ENCODE measurements around the gene LRRC41.
"Not testable (repeated sequence)": the region's sequence is repeated elsewhere in the genome, so short reads cannot be mapped to it uniquely, and the experiment has no call there.

Gene LRRC41

GRCh38 chr1:46285730-46286477, 17.5 kb downstream of the LRRC41 start:
- DNase-seq (ENCODE audit: low read depth) = no peak

- no peak for DNase-seq (ENCODE audit: low read depth)
Observed at GRCh38 chr1:46284597-46285564, 18.5 kb downstream of the LRRC41 start.

GRCh38 chr1:46284058-46284457, 19.4 kb downstream of the LRRC41 start:
- no peak for DNase-seq (ENCODE audit: low read depth)

GRCh38 chr1:46281021-46281420, 22.4 kb downstream of the LRRC41 start:
- DNase-seq (ENCODE audit: low read depth) = no peak

GRCh38 chr1:46280092-46280491, 23.3 kb downstream of the LRRC41 start:
- DNase-seq (ENCODE audit: low read depth) = no peak

- DNase-seq (ENCODE audit: low read depth) = no peak
Observed at GRCh38 chr1:46278807-46279206, 24.6 kb downstream of the LRRC41 start.

GRCh38 chr1:46277658-46278373, 25.6 kb downstream of the LRRC41 start:
- DNase-seq (ENCODE audit: low read depth) = no peak

- no peak for DNase-seq (ENCODE audit: low read depth)
Observed at GRCh38 chr1:46275030-46275337, 28.4 kb downstream of the LRRC41 start.

- DNase-seq (ENCODE audit: low read depth) = no peak
Observed at GRCh38 chr1:46274225-46275029, 29.0 kb downstream of the LRRC41 start.

GRCh38 chr1:46268578-46268977, 34.8 kb downstream of the LRRC41 start:
- DNase-seq (ENCODE audit: low read depth) = no peak

GRCh38 chr1:46263146-46263545, 40.3 kb downstream of the LRRC41 start:
- DNase-seq (ENCODE audit: low read depth) = no peak

- DNase-seq (ENCODE audit: low read depth) = no peak
Observed at GRCh38 chr1:46262508-46262907, 40.9 kb downstream of the LRRC41 start.

- no peak for DNase-seq (ENCODE audit: low read depth)
Observed at GRCh38 chr1:46256523-46256922, 46.9 kb downstream of the LRRC41 start.

GRCh38 chr1:46254668-46255067, 48.7 kb downstream of the LRRC41 start:
- DNase-seq (ENCODE audit: low read depth) = no peak

- DNase-seq (ENCODE audit: low read depth) = no peak
Observed at GRCh38 chr1:46248122-46248920, 55.1 kb downstream of the LRRC41 start.

GRCh38 chr1:46247436-46248121, 55.8 kb downstream of the LRRC41 start, which contains the start of gene RAD54L:
Gene RAD54L, plus strand, starts transcription at chr1:46247763. Its CDS starts 643 bp downstream, at chr1:46248406.
- DNase-seq (ENCODE audit: low read depth) = peak; percentile 99

GRCh38 chr1:46246548-46247435, 56.6 kb downstream of the LRRC41 start:
- peak; percentile 13 for DNase-seq (ENCODE audit: low read depth)

- not testable (repeated sequence) for DNase-seq (ENCODE audit: low read depth)
Observed at GRCh38 chr1:46246136-46246535, 57.3 kb downstream of the LRRC41 start.
